NCI-H2227 treated with DMSO at 0.1 percent for 48 hours (cell line): ENCODE results near the gene CMAS.
"Not testable (repeated sequence)": the region's sequence is repeated elsewhere in the genome, so short reads cannot be mapped to it uniquely, and the experiment has no call there.

Experiments used
- DNase-seq: peaks from one replicate; lab custom pipeline; 2025; lab: John Stamatoyannopoulos, UW

The CMAS gene

DNA sequence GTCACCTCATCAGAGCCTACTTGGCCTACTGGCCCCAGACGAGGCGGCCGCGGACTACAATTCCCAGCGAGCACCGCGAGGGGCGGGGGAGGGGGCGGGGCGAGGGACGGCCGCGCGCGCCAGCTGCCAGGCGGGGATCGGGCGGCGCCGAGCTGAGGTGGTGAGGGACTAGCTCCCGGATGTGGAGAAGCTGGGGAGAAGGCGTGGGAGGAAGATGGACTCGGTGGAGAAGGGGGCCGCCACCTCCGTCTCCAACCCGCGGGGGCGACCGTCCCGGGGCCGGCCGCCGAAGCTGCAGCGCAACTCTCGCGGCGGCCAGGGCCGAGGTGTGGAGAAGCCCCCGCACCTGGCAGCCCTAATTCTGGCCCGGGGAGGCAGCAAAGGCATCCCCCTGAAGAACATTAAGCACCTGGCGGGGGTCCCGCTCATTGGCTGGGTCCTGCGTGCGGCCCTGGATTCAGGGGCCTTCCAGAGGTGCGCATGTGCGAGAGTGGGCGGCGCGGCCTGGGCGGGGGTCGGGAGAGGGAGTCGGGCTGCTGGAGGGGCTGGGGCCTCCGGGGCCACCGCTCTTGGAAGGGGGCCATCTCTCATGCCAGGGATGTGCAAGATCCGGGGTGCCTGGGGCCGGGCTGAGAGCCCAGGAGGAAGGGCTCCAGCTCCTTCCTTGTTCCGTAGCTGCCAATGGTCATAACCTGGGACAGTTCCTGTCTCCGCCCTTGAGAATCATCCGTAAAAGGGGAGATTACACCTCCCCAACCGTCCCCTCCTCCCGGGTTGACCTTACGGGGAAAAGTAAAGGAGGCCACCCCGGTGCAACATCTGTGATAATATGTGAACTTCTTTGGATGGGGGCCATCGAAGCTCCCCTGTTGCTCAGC, at the start of gene CMAS:
Gene CMAS (plus strand): TSS at position 129 of the 878 bp plus-strand sequence. CDS start 86 bp downstream, at position 215.
- peak; percentile 61 for DNase-seq

DNA sequence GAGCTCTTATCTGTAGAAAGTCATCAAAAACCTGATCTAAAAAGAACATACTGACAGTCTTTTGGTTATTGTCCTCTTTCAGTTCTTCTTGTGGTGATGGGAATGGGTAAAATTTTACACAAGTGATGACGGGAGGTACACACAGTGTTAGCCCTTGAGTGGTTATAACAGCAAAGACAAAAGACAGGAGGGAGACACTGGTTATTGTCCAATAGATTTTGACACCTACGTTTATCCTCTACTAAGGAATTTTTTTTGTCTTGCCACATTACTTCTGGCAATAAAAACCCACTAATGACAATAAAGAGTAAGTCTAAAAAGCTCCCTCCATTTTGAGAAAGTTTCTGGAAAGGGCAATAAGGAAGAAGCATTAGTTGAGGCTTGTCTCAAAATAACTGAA, 47.7 kb upstream of the CMAS start:
- no peak for DNase-seq

DNA sequence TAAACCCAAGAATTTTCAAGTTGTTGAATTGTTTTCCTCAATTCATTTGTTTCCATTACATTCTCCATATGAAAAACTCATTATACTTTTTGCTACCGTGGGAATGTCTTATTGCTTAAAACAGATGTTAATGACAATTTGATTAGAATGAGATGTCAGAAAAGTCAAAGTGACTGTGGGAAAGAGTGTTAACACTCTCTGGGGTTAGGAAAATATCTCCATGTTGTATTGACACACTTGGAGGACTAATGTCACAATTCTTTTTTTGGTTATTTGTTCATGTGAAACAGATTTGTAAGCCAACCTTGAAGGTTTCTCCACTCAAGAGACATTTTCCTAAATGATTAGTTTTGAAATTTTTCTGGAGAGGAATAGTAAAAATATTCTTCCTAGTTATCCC, 47.2 kb upstream of the CMAS start:
- no peak for DNase-seq

DNA sequence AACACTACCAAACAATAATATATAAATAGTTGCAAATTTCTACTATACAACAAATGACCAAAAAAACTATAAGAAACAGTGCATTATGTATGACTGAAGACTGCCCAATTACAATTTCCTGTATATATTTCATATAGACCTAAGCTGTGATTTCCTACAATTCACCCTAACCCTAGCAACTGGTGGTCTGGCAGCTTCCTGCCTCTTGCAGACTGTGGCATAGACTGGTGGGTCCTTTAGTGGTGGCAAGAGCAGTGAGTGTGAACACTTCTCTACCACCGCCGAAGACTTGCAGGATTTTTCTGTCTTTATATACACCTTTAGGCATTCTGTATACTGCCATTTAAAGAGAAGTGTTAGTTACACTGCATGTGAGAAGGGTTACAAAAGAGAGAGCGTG, 43.6 kb upstream of the CMAS start:
- DNase-seq = no peak

DNA sequence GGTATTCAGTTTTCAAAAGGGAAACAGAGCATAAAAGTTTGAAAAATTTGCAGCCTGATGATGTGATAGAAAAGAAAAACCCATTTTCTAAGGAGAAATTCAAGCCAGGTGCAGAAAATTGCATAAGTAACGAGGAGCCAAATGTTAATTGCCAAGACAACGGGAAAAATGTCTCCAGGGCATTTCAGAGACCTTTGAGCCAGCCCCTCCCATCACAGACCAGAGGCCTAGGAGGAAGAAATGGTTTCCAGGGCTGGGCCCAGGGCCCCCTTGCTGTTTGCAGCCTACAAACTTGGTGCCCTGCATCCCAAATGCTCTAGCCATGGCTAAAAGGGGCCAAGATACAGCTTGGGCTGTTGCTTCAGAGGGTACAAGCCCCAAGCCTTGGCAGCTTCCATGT, 38.2 kb upstream of the CMAS start:
- not testable (repeated sequence) for DNase-seq

DNA sequence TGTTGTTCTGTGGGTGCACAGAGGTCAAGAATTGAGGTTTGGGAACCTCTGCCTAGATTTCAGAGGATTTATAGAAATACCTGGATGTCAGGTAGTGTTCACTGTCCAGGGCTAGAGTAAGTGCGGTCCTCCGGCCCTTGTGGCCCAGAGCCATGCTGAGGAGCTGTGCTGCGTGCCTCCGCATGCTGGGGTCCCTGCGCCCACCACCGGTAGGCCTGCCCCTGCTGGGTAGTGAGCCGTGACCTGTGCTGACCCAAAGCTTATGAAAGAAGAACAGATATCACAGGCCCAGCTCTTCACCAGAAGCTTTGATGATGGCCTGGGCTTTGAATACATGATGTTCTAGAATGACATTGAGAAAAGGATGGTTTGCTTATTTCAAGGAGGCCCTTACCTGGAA, 37.8 kb upstream of the CMAS start:
- no peak for DNase-seq

DNA sequence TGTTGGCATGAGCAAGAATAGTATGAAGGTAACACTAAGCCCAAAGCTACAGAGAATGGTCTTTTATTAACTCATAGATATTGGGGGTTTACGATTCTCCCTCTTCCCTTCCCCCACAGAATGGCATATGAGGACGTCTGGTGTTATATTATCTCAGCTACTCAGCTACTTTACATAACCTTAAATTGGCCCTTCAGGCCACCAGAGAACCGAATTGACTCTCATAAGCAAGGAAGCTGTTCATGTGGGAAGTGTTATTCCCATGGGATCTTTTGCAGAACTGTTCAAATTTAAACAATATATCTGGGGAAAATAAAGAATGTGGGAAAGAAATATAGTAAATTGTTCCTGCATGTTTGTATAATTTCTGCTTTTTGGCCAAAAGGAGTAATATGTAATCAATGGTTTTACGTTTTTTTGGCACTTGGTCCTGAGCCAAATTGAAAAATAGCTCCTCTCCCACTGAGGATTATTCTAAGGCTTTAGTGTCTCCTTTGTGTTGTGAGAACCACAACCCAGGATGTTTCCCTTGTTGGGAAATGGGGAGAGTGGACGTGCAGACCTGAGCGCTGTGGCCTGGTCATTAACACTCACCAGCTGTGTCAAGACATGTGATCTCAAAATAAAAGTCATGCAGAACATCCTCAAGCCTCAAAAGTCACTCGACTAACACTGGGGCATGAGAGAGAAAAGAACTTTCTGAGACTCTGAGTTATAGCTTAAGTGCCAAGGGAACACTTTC, 31.8 kb upstream of the CMAS start:
- DNase-seq = no peak

DNA sequence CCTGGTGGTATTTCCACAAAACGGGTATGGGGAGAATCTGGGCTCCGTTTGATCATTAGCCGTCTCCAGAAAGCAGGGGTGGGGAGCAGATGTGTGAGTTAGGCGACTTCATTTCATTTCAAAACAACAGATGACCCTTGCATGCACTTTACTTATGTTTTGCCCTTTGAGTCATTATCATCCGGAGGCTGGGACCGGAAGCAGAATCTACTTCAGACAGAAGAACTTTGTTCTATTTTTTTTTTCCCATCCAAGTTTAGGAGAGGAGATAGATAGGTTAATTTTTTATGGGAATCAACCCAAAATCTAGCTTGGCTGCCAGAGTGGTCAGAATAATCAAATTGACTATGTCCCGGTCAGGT, 31.3 kb upstream of the CMAS start:
- no peak for DNase-seq

DNA sequence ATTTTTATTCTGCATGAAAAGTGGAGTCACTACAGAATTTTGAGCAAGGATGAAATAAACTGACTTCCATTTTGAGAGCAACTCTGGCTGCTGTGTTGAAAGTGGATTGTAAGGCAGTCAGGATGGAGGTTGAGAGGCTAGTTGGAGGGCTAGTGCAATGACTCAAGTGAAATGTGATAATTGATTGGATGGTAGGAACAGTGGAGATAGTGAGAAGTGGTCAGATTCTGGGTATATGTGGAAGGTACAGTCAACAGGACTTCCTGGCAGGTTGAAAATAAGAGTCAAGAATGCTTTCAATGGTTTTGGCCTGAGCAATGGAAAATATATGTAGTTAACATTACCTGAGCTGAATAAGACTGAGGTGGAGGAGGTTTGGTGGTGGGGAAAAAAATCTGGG, 29.0 kb upstream of the CMAS start:
- no peak for DNase-seq

GRCh38 chr12:22018860-22019259, 27.2 kb upstream of the CMAS start:
- DNase-seq = no peak

DNA sequence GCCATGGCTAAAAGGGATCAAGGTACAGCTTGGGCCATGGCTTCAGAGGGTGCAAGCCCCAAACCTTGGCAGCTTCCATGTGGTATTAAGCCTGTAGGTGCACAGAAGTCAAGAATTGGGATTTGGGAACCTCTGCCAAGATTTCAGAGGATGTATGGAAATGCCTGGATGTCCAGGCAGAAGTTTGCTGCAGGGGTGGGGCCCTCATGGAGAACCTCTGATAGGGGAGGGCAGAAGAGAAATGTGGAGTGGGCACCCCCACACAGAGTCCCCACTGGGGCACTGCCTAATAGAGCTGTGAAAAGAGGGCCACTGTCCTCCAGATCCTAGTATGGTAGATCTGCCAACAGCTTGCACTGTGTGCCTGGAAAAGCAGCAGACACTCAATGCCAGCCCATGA, 22.5 kb upstream of the CMAS start:
- not testable (repeated sequence) for DNase-seq

DNA sequence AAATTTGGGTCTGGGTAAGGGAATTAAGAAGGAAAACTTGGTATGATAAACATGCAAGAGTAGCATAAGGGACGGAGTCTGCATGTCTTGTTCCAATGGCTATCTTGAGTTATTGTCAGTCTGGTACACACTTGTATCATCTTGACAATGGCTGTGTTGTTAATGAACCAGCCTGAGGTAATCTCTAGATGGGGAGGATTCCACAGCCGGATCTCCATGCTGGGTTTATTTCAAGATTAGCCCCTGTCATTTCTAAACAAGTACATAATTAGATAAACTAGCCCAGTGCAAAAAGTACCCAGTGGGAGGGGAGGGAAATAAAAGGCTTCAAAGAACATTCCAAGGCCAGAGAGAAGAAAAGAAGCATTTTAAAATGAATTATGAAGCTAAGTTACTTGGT, 16.5 kb upstream of the CMAS start:
- DNase-seq = no peak

DNA sequence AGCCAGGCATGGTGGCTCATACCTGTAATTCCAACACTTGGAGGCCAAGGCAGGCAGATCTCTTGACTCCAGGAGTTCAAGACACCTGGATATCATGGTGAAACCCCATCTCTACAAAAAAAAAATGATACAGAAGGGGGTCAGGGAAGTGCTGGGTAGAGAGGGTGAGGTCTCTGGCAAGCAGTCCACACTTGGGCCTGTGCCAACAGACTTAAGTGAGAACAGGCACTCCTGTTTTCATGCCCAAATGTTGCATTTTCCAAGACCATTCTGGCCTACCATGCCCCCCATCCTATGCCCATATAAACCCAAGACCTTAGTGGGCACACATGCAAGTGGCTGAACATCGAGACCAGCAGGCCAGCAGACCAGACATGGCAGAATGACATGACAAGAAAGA, 16.0 kb upstream of the CMAS start:
- no peak for DNase-seq

DNA sequence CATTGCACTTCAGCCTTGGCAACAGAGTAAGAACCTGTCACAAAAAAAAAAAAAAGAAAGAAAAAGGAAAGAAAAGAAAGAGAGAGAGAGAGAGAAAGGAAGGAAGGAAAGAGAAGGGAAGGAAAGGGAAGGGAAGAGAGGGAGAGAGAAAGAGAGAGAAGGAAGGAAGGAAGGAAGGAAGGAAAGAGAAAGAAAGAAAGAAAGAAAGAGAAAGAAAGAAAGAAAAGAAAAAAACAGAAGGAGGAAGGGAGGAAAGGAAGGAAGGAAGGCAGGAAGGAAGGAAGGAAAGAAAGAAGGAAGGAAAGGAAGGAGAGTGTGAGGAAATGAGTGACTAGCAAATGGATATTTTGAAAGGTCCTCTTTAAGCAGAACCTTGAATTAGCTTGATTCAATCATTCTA, 13.3 kb upstream of the CMAS start:
- DNase-seq = no peak

DNA sequence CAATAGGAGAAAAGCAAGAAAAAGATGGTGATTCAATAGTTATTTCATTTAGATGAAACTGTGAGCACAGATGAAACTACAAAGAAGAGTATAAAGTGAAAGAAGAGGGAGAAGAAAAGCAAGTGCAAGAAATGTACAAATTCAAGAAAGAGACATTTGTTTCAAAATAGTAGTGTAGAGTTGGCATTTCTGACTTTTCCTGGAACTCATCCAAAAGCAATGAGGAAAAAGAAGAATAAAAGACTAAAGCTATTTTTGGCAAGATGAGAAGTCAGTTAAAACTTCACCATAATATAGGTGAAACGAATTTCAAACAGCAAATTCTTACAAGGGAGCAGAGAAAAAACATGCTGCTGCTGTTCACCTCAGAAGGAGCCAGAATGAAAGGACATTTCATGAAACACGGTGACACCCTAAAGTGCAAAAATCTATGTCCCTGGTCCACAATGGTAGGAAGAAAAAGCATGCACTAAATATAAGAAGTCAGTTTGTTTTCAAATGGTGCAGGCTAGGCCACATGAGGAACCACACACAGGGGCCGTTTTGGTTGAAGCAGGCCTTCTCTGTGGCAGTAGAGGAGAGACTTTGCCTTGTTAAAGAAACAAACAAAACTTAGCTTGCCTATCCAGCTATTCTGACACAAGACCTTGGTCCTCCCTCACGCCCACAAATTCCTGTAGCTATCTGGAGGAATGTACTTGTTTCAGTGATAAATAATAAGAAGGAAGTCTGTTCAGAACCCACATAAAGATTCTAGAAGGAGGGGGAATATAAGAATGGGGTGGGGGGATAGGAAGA, 11.1 kb upstream of the CMAS start:
- no peak for DNase-seq

DNA sequence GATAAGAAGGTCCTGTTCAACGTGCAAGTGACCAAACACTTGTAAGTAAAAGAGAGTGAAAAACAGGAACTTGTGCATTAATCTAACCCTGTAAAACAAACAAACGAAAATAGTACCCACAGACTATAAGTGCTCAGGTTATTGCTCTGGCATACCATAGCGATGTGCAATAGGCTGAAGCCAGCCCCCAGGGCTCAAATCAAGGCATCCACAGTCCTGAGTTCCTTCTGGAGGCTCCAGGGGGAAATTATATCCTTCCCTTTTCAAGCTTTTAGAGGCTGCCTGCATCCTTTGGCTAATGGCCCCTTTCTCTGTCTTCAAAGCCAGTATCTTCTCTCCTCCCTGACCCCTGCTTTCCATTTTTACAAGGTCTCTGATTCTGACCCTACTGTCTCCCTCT, 8.1 kb upstream of the CMAS start:
- DNase-seq = no peak

GRCh38 chr12:22038734-22039133, 7.3 kb upstream of the CMAS start:
- no peak for DNase-seq

- DNase-seq = no peak
These were observed 6.7 kb upstream of the CMAS start for GRCh38 chr12:22039361-22039760.

DNA sequence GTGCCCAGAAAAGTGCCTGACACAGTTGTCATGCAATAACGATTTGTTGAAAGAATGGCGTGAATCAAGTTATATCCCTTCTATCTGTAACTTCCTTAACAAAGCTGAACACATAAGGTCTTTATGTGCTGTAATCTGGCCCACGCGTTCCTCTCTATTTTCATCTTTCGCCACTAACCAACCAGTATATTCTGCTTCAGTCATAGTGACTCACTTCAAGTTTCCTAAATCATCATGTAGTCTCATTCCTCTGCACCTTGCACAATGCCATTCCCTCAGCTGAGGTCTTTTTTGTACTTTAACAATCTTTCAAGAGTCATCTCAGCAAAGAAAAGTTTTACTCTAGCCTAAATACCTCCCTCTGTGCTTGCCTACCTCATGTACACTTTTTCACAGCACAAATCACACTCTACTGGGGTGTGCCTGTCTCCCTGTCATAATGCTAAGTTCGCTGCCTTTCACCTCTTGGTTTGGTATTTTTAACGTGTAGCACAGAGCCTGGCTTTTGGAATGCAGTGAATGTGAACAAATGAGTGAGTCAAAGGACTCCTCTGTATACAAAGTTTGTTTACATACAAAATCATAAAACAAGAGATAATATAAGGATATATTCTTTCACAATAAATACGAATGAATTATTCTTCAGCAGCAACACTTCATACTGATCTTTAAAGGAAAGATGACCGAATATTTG, 2.9 kb upstream of the CMAS start:
- DNase-seq = no peak

DNA sequence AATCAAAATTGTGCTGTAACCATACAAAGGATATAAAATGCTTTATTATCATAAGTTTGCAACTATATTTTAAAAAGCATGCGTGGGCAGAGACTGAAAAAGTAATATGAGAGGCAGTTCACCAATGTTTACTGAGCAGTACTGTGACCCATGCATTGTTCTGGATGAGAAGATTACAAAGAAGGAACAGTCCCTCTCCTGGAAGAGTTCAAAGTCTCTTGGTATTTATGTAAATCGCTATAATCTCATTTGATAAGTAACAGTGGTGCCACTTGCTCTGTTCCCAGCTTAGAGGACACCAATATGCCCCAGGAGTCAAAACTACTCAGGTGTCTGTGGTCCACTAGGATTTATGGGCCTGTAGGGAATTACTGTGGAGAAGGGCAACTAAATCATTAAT, 2.1 kb upstream of the CMAS start:
- DNase-seq = no peak

DNA sequence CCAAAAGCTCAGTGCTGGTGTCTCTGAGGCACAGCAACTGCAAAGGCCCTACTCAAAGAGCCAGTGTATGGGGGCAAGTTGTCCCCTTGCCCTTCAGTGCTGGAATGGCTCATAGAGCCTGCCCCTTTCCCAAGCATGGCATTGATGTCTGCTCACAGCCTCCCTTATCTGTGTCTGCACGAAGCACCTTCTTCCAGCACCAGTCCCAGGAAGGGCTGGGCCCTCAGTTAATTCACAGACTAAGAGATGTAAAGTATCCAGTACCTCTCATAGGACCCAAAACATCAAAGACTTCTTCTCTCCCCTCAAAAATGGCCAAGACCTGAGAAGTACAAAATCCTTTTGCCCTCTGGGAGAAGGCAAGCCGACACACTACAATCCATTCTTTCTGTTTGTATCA, 1.6 kb upstream of the CMAS start:
- DNase-seq = no peak

- DNase-seq = no peak
These were observed 961 bp downstream of the CMAS start for GRCh38 chr12:22046968-22047390.
